B cell (primary cell): ENCODE data around the gene SEMA3F.

Experiments
- CTCF ChIP-seq: fragments of 200-600 bp; IDR thresholded peaks from one replicate; pipeline ENCODE4 v1.8.0; 2022; ENCODE audit warnings: antibody characterized with exemption, mild to moderate bottlenecking
- EZH2 ChIP-seq: IDR thresholded peaks from 2 replicates; pipeline ENCODE4 v1.6.1; 2012; ENCODE audit warnings: borderline replicate concordance, low read depth, mild to moderate bottlenecking, moderate library complexity, low read length; ENCODE audit not compliant: insufficient read depth, poor library complexity, severe bottlenecking

DNA sequence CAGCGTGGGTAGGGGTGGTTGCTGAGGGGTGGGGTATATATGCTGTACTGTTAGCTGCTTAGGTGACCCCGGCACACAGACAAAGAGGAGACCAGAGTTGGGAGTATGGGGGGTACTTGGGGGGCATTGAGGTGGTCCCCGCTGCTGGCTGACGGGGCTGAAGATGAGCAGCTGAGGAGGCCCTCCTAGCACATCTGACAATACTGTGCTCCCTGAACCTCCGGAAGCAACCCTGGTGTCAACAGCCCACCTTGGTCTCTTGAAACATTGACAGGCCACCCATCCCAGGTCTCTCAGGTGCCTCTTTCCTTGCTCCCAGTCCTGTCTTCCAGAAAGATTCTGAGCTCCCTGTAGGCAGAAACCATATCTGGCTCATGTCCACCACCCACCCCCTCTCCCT lies 19.2 kb upstream of the SEMA3F start:
- TF ChIP-seq CTCF (no peak), EZH2 (no peak)
